Gastrocnemius medialis (tissue), 4 donors: Measurements from ENCODE around the gene C2orf92. TPM values are rescaled to one million over a fixed set of nuclear protein-coding genes. Genes with fewer than 3 reads are reported as not detected.

Experiments used
- ATAC-seq, 2 donors: fragments of 150-250 bp; one replicate each; pipeline ENCODE4 v1.9.1; 2016
- DNase-seq, 2 donors: peaks; one replicate each; pipeline ENCODE4 v3.0.0-alpha.2; 2019
- H3K27ac ChIP-seq, 4 donors: fragments of 200-600 bp; sonication (generic); 1 replicate in 1 of 4; 2 replicates in 3 of 4; pipeline ENCODE4 v1.5.1; 2016 to 2018; ENCODE audit warnings: mild to moderate bottlenecking in 2 of 4, moderate library complexity in 1 of 4
- H3K27me3 ChIP-seq, 3 donors: fragments of 200-600 bp; sonication (generic) in 2 of 3; 1 replicate in 1 of 3; 2 replicates in 2 of 3; pipeline versions ENCODE4 v1.5.1 to v1.6.0; 2016 to 2019; ENCODE audit warnings: mild to moderate bottlenecking in 1 of 3, moderate library complexity in 1 of 3
- H3K36me3 ChIP-seq, 2 donors: fragments of 200-600 bp; sonication (generic) in 1 of 2; one replicate each; pipeline ENCODE4 v1.5.1; 2017 to 2018
- H3K4me1 ChIP-seq, 2 donors: fragments of 200-600 bp; sonication (generic) in 1 of 2; one replicate each; pipeline ENCODE4 v1.5.1; 2016 to 2017; ENCODE audit warnings: mild to moderate bottlenecking in 2 of 2
- H3K4me3 ChIP-seq, 4 donors: fragments of 200-600 bp; sonication (generic) in 3 of 4; 1 replicate in 1 of 4; 2 replicates in 3 of 4; pipeline ENCODE4 v1.5.1; 2016 to 2019; ENCODE audit warnings: mild to moderate bottlenecking in 2 of 4
- H3K9me3 ChIP-seq, 3 donors: fragments of 200-600 bp; sonication (generic) in 2 of 3; 1 replicate in 1 of 3; 2 replicates in 2 of 3; pipeline ENCODE4 v1.5.1; 2016 to 2019
- POLR2A ChIP-seq, 2 donors: fragments of 450-650 bp; IDR thresholded peaks; one replicate each; pipeline ENCODE4 v1.6.1; 2017; ENCODE audit warnings: antibody characterized with exemption in 2 of 2, mild to moderate bottlenecking in 2 of 2, moderate library complexity in 2 of 2
- in situ Hi-C, 4 donors: fragments of 200-750 bp; cut with MboI; loops; one replicate each; pipeline versions ENCODE4 v1.15.0 to v1.8.0; 2017; ENCODE audit warnings: low sequenced_read_pairs in 4 of 4
- intact Hi-C: fragments of 100-400 bp; cut with DNase I; formaldehyde crosslinking; loops from one replicate; pipeline ENCODE4 v1.15.1; 2023; ENCODE audit warnings: low total_unique reads
- total RNA-seq, 4 donors: library from RNA; depleted of rRNA; stranded (reverse); fragments of >200 nt; gene quantifications; one replicate each; pipeline versions ENCODE4 v1.1.0 to v1.2.3, GENCODE V29; 2016
- TF ChIP-seq, protein P1 (sequence below), 5 experiments: fragments of 450-650 bp in 3 of 5; fragments of 200-600 bp in 2 of 5; sonication (generic) in 2 of 5; IDR thresholded peaks in 4 of 5; conservative IDR thresholded peaks in 1 of 5; 1 replicate in 4 of 5; 2 replicates in 1 of 5; pipeline ENCODE4 v1.5.1; 2016 to 2019; ENCODE audit warnings: antibody characterized with exemption in 5 of 5, mild to moderate bottlenecking in 3 of 5, moderate library complexity in 3 of 5

Gene C2orf92
- total RNA-seq, 4 donors from 2014 or later, result 0.85 to 4.2 TPM; not detected in 2

DNA sequence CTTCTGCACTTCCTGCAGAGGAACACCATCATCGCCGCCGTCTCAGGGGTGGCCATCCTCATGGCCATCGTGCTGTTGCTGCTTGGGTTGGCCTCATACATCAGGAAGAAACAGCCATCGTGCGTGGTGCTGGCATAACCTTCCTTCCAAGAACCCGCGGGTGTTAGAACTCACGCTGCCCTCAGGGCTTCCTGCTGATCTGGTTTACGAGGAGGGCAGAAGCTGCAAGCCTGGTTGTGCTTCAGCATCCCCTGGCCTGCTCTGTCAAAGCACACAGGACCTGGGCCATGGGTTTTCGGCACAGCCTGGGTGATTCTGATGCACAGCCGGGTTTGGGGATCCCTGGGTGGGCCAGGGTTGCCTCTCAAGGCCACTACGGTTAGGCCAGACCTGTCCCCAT lies 31.7 kb downstream of the C2orf92 start:
- H3K4me1 ChIP-seq, result no peaks in the 10 kb centered on the region
- H3K27ac ChIP-seq, result no peak overlapping the region
- no peaks in the 10 kb centered on the region for H3K36me3 ChIP-seq
- TF ChIP-seq, protein P1, sequence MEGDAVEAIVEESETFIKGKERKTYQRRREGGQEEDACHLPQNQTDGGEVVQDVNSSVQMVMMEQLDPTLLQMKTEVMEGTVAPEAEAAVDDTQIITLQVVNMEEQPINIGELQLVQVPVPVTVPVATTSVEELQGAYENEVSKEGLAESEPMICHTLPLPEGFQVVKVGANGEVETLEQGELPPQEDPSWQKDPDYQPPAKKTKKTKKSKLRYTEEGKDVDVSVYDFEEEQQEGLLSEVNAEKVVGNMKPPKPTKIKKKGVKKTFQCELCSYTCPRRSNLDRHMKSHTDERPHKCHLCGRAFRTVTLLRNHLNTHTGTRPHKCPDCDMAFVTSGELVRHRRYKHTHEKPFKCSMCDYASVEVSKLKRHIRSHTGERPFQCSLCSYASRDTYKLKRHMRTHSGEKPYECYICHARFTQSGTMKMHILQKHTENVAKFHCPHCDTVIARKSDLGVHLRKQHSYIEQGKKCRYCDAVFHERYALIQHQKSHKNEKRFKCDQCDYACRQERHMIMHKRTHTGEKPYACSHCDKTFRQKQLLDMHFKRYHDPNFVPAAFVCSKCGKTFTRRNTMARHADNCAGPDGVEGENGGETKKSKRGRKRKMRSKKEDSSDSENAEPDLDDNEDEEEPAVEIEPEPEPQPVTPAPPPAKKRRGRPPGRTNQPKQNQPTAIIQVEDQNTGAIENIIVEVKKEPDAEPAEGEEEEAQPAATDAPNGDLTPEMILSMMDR (IDR thresholded peaks at IDR 0.05 in 4 of 5, conservative IDR thresholded peaks at IDR 0.05 in 1 of 5), result no peak
- TF ChIP-seq POLR2A (IDR thresholded peaks at IDR 0.05), result no peak
- DNase-seq (no peak), ATAC-seq (no peak)
- intact Hi-C loops (no loop called here), in situ Hi-C loops (no loop called here)
- no peaks in the 10 kb centered on the region for H3K27me3 ChIP-seq
- H3K9me3 ChIP-seq, result no peaks in the 10 kb centered on the region
- H3K4me3 ChIP-seq, result no peak overlapping the region

DNA sequence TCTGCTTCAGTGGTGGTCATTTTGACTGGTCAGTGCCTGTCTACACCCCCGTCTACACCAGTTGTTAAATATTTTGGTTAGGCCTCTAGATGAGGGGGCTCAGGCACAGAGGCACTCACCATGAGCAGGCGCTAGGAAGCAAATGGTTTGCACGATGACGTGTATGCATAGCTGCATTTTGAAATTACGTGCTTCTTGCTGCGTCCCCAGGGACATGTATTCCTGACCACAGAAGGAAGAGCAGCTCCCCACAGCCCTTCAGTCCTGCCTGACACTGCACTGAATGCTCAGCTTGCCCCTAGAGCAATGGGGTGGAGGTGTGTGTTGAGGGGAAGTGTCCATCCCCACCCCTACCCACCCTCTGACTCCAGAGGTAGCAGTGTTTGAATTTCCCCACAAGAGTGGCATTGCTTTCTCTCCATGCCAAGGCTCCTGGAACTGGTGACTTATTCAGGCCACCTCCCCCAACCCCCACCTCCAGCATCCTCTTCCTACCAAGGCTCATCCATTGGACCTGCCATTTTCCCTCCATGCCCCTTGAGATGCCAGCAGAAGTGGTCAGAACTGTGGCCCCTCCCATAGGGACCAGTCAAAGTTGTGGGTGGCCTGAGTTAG lies 32.4 kb downstream of the C2orf92 start:
- Histone ChIP-seq H3K27ac (no peak overlapping the region), H3K9me3 (no peaks in the 10 kb centered on the region), H3K27me3 (no peaks in the 10 kb centered on the region), H3K4me1 (no peaks in the 10 kb centered on the region), H3K4me3 (no peak overlapping the region), H3K36me3 (no peaks in the 10 kb centered on the region)
- no peak for TF ChIP-seq POLR2A (IDR thresholded peaks at IDR 0.05)
- TF ChIP-seq, protein P1 (IDR thresholded peaks at IDR 0.05 in 4 of 5, conservative IDR thresholded peaks at IDR 0.05 in 1 of 5), result no peak
- intact Hi-C loops, result no loop called here
- in situ Hi-C loops, result no loop called here
- ATAC-seq, result no peak
- DNase-seq, result no peak

DNA sequence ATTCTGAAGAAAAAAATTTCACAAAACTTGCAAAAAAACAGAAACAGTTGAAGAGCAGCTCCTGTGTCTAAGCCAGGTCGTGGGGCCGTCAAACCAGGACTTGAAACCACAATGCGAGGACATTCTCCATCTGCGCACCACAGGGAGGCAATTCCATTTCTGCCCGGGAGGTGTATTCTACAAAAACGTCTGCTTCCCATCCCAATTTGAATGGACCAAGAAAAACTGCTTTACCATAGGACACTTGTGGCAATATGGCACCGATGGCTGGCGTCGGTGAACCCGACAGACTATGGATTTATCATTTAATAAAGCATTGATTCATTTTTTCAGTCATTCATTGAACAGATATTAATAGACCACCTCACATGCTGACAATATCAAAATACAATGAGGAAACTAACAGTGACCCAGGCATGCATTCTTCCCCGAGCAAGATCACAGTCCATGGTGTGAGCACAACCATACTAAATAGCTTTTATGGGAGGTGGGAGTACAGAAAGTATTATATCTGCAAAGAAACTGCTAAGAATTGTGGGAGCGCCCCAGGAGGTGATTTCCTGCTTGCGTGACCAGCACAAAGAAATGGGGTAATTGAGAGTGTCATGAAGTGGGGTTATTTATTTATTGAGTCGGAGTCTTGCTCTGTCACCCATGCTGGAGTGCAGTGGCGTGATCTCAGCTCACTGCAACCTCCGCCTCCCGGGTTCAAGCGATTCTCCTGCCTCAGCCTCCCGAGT lies 33.4 kb downstream of the C2orf92 start:
- in situ Hi-C loops, result no loop called here
- Histone ChIP-seq H3K27ac (no peak overlapping the region), H3K27me3 (no peaks in the 10 kb centered on the region), H3K36me3 (no peaks in the 10 kb centered on the region), H3K4me3 (no peak overlapping the region), H3K9me3 (no peaks in the 10 kb centered on the region), H3K4me1 (no peaks in the 10 kb centered on the region)
- intact Hi-C loops, result no loop called here
- no peak for ATAC-seq
- TF ChIP-seq, protein P1 (IDR thresholded peaks at IDR 0.05 in 4 of 5, conservative IDR thresholded peaks at IDR 0.05 in 1 of 5), result no peak
- no peak for TF ChIP-seq POLR2A (IDR thresholded peaks at IDR 0.05)
- no peak for DNase-seq

DNA sequence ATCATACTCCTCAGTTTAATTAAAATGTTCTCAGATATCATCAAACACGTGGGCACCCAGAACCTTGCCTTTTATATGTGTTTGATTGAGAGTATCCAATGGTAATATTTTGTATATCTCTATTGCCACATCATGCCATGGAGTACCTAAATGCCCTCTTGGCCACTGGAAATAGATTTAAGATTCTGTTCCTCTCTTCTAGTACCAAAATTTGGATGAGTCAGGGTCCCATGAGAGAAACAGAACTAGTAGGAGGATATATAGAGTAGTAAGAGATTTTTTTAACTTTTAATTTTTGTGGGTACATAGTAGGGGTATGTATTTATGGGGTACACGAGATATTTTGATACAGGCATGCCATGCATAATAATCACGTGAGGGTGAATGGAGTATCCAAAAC lies 34.2 kb downstream of the C2orf92 start:
- intact Hi-C loops, result no loop called here
- DNase-seq (no peak), ATAC-seq (no peak)
- in situ Hi-C loops, result no loop called here
- Histone ChIP-seq H3K4me3 (no peak overlapping the region), H3K36me3 (no peaks in the 10 kb centered on the region), H3K27me3 (no peaks in the 10 kb centered on the region), H3K27ac (no peak overlapping the region), H3K4me1 (no peaks in the 10 kb centered on the region), H3K9me3 (no peaks in the 10 kb centered on the region)
- TF ChIP-seq POLR2A (IDR thresholded peaks at IDR 0.05), result no peak
- TF ChIP-seq, protein P1 (IDR thresholded peaks at IDR 0.05 in 4 of 5, conservative IDR thresholded peaks at IDR 0.05 in 1 of 5), result no peak
